Fibroblast of villous mesenchyme (primary cell): ENCODE measurements around the gene INA. TPM values are rescaled to one million over a fixed set of nuclear protein-coding genes. Genes with fewer than 3 reads are reported as not detected.
A peak's percentile ranks its signal among the peaks of the same experiment; 100 is the strongest.

Source experiments
- DNase-seq: peaks from one replicate; pipeline ENCODE4 v3.0.0-alpha.2; 2010; ENCODE audit warnings: low read depth
- H3K4me3 ChIP-seq: 2 replicates; pipeline ENCODE4 v1.5.1; 2011; ENCODE audit warnings: low read depth, mild to moderate bottlenecking, low read length
- CTCF ChIP-seq: IDR thresholded peaks from 2 replicates; pipeline ENCODE4 v1.5.1; 2012; ENCODE audit warnings: low read depth, mild to moderate bottlenecking, low read length; ENCODE audit not compliant: insufficient read depth
- total RNA-seq: library from RNA; depleted of rRNA; stranded (reverse); fragments of >200 nt; gene quantifications from 2 replicates; pipeline ENCODE4 v1.2.3, GENCODE V29; 2012

INA gene
- 1.3 and 1.7 TPM in 2 replicates for total RNA-seq

- peak within 1 kb of the TSS; percentile 38 for H3K4me3 ChIP-seq
- TF ChIP-seq CTCF: no peak
- DNase-seq: peak; percentile 41
Measured at GRCh38 chr10:103276896-103277712, at the start of gene INA. Gene INA (plus strand): TSS chr10:103277138. CDS start chr10:103277212, 74 bp downstream.

- no peak for DNase-seq
- TF ChIP-seq CTCF: no peak
Measured at GRCh38 chr10:103227416-103227815, 49.5 kb upstream of the INA start.

GRCh38 chr10:103231047-103231551 lies 45.8 kb upstream of the INA start:
- TF ChIP-seq CTCF: no peak
- no peak overlapping the region for H3K4me3 ChIP-seq
- peak; percentile 84 for DNase-seq

More at GRCh38 chr10:103227416-103227815, 49.5 kb upstream of the INA start:
- H3K4me3 ChIP-seq: no peak overlapping the region

- no peak for TF ChIP-seq CTCF
- no peak for DNase-seq
- H3K4me3 ChIP-seq: no peak overlapping the region
Measured at GRCh38 chr10:103232131-103232673, 44.7 kb upstream of the INA start.

GRCh38 chr10:103232772-103233488 lies 44.0 kb upstream of the INA start:
- TF ChIP-seq CTCF: no peak
- peak; percentile 80 for DNase-seq
- H3K4me3 ChIP-seq: no peak overlapping the region

GRCh38 chr10:103235775-103236174 lies 41.2 kb upstream of the INA start:
- no peak for TF ChIP-seq CTCF
- no peak overlapping the region for H3K4me3 ChIP-seq
- no peak for DNase-seq
